Hindlimb muscle (tissue), 1 donor: ENCODE results near the gene AP5M1. TPM values are rescaled to one million over a fixed set of nuclear protein-coding genes. Genes with fewer than 3 reads are reported as not detected.
"Not testable (repeated sequence)": the region's sequence is repeated elsewhere in the genome, so short reads cannot be mapped to it uniquely, and the experiment has no call there.

ENCODE experiments used
- DNase-seq: peaks from one replicate; pipeline ENCODE4 v3.0.0-alpha.2; 2013
- polyA plus RNA-seq: library from polyadenylated mRNA; unstranded; fragments of 120-200 nt; gene quantifications from one replicate; pipeline ENCODE4 v1.2.1, GENCODE V29; 2013; ENCODE audit not compliant: insufficient read length

The AP5M1 gene
- polyA plus RNA-seq, 1 donor = 27.1 TPM

DNA sequence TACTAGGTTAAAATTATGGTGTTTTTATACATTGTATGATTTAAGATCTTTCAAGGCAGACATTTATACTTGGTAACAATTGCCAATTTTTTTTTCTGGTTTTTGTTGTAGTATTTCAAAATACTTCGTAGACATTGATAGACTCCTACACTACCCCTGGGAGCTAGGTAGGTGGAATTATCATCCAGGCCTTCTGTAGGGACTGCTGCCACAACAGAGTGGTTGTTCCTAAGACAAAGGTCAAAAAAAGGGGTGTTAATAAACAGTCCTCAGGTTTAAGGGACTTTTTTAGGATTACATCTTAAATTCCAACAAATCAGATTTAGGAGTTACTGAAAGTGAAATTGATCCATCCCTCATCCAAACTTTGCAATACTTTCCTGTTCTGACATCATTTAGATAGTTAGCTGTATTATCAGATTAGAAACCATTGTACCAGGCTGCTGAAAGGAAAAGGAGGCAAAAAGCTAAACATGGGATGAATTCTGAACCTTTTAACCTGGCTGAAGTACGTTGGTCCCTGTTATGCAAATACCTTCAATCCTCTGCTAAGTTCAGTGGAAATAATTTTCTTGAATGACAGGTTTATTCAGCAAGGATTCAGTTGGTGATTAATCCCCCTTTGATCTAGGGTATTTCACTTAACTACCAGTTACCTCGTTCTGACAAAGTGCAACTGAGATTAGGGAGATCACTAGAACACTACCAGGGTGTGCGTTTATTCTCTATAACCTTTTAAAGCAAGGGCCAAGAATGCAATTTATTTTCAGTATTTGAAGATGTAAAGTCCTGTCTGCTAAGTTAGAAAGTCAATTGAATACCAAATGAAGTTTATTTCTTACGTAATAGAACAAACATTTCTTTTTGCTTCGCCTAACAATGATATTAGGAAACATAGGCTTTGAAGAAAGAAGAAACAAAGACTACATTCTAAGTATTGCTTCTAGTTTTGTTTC is 23.2 kb downstream of the AP5M1 start:
- DNase-seq = no peak

DNA sequence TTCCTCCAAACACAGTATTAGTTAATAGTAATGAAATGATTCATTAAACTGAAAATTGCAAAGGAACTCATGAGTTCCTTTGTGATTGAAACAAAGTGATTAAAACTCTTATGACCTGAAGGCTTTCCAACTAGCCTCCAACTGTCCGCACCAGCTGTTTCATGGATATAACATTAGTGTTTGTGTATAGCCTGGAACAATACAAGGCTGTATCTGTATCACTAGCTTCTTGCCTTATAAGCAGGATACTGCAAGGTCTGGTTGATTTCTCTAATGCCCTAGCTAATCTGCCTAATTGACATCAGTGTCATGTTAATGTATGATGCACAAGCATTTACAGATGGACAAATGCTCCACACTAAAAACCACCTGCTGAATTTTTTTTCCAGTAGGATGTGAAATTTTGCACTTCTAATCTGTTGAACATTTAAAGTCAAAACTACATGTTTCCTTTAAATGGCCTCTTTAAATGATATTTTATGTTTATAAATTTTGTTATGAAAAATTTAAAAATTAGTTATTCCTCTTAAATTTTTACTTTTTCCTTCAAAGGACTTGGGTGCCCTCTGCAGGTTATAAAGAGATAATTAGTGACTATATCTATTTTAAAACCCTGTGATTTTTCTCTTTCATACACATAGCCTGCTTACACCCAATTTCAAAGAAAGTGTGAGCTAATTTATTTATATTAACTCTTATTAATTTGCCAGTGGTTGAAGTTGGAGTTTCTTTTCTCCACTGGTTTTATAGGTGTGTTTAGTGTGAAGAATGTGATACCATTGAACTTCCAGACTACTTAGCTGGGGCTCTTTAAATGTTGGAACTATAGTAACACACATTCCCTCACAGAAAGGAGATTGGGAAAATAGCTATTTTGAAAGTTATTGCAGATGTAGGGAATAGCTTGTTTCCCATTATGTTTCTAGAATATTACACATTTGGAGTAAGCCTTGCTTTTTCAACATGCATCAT is 25.4 kb downstream of the AP5M1 start:
- DNase-seq = no peak

DNA sequence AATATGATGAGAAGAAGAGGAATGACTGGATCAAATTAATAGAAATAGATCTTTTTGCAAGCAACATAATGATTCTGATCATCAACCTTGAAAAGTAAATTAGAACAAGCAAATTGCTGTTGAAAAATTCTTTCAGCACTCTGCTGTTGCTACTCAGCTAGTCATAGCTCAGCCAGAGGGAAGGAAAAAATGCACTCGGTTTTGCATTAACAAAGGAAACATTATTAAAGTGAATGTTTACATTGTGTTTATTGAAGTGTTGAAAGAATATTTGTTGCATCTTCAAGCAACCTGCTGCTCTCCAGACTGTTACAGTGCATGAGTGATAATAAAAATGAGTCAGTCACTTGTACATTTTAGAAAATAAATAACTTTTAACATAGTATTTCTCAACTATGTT is 26.5 kb downstream of the AP5M1 start:
- no peak for DNase-seq

DNA sequence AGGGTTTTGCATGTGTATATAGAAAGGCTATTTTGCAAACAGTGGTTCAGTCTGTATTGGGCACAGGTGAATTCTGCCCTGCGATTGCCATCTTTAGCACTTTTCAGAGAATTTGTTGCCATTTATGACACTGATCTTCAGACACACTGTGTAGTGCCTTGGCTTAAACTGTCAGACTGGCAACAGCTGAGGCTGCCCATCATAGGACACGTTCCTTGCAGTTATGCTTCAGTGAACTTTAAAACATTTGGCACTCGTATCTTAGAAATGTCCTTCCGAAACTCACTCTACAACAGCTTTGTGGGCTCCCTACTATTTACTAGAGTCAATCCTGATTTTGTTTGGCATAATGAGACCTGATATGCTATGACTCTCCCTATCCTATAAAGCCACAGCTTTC is 29.1 kb downstream of the AP5M1 start:
- no peak for DNase-seq

DNA sequence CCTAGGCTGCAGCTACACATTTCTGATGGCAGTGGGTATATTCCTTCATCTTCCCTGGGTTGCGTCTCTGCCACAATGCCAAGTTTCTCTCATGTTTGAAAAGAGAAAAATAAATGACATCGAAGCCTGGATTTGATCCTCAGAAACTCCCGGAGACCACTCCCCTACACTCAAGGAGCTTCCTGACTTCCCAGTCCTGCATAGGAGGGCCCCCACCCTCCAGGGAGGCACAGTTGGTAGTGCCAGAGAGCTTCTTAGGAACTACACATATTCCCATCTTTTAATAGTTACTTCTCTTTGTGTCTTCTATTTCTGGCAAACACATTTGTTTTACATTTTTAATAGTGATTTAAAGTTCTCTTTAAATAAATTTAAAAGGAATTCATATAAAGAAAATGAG is 30.7 kb downstream of the AP5M1 start:
- DNase-seq = no peak

DNA sequence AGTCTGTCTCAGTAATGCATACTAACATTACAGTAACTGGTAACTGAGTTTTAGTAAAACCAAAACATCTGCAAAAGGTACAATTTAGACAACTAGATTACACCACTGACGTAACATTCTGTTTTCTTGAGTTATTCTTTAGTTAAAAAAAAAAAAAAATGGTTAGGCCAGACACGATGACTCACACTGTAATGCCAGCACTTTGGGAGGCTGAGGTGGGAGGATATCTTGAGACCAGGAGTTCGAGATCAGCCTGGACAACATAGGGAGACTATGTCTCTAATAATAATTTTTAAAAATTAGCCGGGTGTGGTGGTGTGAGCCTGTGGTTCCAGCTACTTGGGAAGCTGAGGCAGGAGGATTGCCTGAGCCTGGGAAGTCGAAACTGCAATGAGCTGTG is 34.1 kb downstream of the AP5M1 start:
- no peak for DNase-seq

DNA sequence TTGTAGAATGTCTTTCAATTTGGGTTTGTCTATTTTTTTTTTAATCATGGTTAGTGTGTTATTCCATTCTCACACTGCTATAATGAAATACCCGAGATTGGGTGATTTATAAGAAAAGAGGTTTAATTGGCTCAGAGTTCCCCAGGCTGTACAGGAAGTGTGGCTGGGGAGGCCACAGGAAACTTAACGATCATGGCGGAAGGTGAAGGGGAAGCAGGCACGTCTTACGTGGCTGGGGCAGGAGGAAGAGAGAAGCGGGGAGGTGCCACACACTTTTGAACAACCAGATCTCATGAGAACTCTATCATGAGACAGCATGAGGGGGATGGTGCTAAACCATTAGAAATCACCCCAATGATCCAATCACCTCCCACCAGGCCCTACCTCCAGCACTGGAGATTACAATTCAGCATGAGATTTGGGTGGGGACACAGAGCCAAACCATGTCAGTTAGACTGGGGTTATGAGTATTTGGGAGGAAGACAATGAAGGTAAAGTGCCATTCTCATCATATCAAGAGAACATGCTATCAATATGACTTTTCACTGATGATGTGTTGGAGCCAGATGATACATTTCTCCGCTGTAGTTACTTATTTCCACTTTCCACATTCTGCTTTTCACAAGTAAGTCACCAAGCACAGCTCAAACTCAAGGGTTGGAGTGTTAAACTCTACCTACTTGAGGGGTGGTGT is 45.8 kb downstream of the AP5M1 start:
- DNase-seq = no peak

DNA sequence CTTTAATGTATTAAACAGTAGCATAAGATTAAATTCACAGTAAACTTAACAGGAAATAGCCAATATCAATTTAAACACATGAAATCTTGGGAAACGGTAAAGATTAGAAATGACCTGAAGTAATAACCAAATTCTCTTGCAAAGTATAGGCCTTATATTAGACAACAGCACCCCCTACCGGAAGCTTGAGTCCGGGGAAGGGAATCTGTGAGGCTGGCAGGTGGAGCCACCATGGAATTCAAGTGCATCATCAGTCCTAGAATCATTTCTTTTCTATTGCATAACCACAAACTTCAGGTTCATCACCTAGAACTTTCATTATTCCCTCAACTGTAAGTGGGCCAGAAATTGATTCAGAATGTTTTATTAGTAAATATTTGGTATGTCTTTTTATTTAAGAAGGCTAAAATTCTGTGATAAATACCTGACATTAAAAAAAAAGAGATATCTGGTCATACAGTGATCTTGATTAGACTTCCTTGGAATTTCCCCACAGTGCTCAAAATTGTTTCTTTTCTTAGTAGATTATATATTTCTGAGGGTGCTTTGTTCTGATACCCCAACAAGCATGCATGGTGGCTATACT is 48.6 kb downstream of the AP5M1 start:
- DNase-seq = peak; percentile 69

DNA sequence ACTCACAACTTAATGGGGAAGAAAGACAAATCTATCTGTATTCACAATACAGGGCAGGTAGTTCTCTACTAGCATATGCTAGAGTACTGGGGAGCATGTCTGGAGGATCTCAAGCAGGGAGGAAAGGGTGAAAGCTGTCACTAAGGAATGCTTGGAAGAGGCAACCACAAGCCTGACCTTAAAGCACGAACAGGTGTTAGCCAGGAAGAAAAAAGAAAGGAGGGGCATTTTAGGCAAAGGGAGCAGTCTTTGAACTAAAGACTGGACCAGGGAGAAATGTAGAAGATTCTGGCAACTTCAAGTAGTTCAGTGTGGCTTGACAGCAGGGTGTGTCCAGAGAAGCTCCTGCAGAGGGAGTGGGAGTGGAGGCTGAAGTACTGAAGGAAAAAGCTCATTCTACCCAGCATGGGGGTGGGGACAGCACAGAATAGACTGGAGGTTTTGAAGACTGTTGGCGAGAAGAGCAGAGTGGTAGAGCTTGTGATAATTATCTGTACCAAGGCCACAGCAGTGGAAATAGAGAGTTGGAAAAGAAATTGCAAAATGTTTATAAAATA is 50.9 kb downstream of the AP5M1 start:
- DNase-seq = no peak

DNA sequence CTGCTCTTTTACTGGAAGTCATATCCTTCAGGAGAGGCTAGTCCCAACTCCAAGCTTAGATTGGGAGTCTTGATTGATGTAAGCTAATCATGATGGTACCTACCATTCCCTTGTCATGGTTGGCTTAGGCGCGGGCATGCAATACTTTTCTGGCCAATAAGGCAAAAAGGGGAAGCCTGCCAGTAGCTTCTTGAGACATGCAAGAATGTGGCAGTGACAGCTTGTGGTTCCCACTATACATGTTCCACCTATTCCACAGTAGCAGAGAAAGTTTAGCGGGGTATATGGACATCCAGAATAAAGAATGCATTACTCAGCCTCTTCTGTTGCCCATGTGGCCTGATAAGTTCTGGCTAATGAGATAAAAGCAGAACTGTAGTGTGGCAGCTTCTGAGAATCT is 55.0 kb downstream of the AP5M1 start:
- no peak for DNase-seq

DNA sequence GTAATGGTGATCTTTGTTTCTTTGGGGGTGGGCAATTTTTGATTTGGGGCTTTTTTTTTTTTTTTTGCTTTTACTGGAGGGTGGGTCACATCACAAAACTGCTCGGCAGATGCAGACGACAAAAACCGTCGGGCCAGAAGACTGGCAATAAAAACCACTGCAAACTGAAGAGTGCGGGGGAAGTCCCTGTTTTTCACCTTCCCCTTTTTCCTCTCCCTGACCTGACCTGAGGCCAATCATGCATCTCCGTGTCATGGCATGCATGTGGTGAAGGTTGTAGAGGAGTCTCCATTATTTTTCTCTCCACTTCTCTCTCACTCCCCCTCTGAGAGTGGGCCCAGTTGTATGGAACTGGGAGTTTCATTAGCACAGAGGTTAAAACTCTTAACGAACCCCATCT is 57.5 kb downstream of the AP5M1 start:
- DNase-seq = no peak

DNA sequence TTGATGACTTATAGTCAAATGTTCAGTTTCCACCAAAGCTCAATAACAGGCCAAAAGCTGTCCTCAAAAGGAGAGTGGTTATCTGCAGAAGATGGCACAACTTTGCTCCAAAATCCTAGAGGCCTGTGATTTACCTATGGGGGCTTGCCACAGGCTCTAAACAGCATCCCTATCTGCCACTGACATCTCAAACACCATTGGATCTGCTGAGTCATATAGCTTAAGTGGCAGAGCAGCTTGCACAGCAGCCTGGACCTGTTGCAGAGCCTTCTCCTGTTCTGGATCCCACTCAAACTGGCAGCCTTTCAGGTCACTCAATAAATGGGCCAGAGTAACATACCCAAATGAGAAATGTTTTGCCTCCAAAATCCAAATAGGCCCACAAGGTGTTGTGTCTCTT is 61.1 kb downstream of the AP5M1 start:
- DNase-seq = no peak

DNA sequence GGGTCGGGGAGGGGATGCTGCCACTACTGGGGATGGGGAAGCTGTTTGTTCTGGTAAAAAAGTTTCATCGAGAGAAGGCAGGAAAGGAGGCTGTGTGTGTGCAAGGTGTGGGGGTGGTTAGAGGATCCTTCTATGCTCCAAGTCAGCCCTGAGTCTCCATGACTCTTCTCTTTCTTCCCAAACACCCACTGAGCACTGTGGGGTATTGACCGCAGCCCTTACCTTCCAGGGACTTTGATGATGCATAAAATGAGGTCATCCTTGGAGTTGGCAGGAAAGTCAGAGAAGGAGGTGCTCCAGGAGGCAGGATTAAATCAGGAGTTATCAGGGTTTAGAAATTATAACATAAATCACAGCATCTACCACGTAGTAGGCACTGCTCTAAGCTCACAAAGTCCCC is 63.7 kb downstream of the AP5M1 start:
- not testable (repeated sequence) for DNase-seq

DNA sequence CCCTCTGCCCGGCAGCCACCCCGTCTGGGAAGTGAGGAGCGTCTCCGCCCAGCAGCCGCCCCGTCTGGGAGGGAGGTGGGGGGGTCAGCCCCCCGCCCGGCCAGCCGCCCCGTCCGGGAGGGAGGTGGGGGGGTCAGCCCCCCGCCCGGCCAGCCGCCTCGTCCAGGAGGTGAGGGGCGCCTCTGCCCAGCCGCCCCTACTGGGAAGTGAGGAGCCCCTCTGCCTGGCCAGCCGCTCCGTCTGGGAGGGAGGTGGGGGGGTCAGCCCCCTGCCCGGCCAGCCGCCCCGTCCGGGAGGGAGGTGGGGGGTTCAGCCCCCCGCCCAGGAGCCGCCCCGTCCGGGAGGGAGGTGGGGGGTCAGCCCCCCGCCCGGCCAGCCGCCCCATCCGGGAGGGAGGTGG is 65.0 kb downstream of the AP5M1 start:
- DNase-seq = not testable (repeated sequence)

DNA sequence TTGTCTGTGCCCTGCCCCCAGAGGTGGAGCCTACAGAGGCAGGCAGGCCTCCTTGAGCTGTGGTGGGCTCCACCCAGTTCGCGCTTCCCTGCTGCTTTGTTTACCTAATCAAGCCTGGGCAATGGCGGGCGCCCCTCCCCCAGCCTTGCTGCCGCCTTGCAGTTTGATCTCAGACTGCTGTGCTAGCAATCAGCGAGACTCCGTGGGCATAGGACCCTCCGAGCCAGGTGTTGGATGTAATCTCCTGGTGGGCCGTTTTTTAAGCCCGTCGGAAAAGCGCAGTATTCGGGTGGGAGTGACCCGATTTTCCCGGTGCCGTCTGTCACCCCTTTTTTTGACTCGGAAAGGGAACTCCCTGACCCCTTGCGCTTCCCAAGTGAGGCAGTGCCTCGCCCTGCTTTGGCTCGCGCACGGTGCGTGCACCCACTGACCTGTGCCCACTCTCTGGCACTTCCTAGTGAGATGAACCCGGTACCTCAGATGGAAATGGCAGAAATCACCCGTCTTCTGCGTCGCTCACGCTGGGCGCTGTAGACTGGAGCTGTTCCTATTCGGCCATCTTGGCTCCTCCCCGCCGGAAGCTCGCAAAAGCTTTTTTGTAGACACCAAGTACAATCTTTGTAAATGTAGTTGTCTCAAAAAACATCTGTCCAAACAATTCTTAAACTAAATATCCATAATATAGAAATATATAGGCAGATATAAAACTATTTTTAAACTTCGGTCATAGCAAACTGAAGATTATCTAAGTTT is 75.0 kb downstream of the AP5M1 start:
- not testable (repeated sequence) for DNase-seq

DNA sequence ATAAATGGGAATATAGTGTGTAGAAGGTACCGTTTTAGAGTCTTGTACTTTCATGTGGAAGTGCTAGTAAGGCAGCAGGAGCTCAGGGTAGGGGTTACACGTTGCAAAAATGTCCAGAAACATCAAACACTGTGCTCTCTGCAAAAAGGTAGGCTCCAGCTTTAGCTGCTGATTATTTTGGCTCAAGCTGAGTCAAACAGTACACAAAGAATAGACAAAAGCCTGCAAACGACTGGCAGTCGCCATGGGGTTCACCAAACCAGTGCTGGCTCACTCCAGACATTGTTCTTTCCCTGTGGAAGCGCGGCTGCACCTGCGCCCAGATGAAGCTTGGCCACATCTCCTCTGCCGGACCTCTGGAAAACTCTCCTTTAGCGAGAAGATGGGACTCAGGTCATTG is 76.3 kb downstream of the AP5M1 start:
- DNase-seq = no peak

DNA sequence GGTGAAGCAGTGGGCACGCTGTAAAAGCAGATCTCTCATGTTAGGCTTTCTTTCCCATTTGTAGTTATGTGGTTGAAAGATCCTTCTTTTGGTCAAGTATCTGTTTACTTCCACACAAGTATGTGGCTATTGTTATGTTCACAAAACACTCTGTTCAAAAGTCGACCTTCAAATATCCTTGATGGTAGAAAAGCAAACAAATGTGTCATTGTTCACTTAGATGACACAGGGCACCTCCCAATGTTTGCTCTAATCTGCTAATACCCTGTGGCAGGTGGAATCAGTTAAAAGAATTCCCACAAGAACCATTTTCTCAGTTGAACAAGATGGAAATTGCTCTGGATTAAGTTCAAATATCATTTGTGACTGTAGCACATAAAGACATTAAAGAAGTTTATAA is 78.0 kb downstream of the AP5M1 start:
- DNase-seq = no peak
